Measurements from ENCODE around the gene PLA2G15. TPM values are rescaled to one million over a fixed set of nuclear protein-coding genes. Genes with fewer than 3 reads are reported as not detected.
A peak's percentile ranks its signal among the peaks of the same experiment; 100 is the strongest.

PLA2G15 gene
- total RNA-seq, 1 donor from 2014 or later: 18.2 TPM

GRCh38 chr16:68227850-68228553, 17.2 kb upstream of the PLA2G15 start:
- DNase-seq (ENCODE audit: extremely low spot score in 2 of 2): no peak
- Histone ChIP-seq H3K9me3 (no peaks in the 10 kb centered on the region), H3K27ac (no peak overlapping the region), H3K36me3 (peaks cover 0 to 30% of the 10 kb centered on the region in 2 donors), H3K4me1 (no peaks in the 10 kb centered on the region), H3K27me3 (no peaks in the 10 kb centered on the region), H3K4me3 (no peak overlapping the region)
- intact Hi-C loops (cut with DNase I): no loop called here
- TF ChIP-seq CTCF (IDR thresholded peaks at IDR 0.05) (no peak), POLR2A (IDR thresholded peaks at IDR 0.05) (no peak), POLR2AphosphoS5 (IDR thresholded peaks at IDR 0.05; ENCODE audit: insufficient read depth in 1 of 2, low read depth in 1 of 2) (no peak)

- intact Hi-C loops (cut with DNase I): no loop called here
- H3K9me3 ChIP-seq: no peaks in the 10 kb centered on the region
- TF ChIP-seq CTCF (IDR thresholded peaks at IDR 0.05) (no peak), POLR2A (IDR thresholded peaks at IDR 0.05) (no peak), POLR2AphosphoS5 (IDR thresholded peaks at IDR 0.05; ENCODE audit: insufficient read depth in 1 of 2, low read depth in 1 of 2) (no peak)
- H3K27ac ChIP-seq: no peak overlapping the region
- H3K4me1 ChIP-seq: peaks cover 2% of the 10 kb centered on the region
- DNase-seq (ENCODE audit: extremely low spot score in 2 of 2): no peak
- peaks cover 0 to 30% of the 10 kb centered on the region in 2 donors for H3K36me3 ChIP-seq
- H3K27me3 ChIP-seq: no peaks in the 10 kb centered on the region
- no peak overlapping the region for H3K4me3 ChIP-seq
Measured at GRCh38 chr16:68228652-68229051, 16.5 kb upstream of the PLA2G15 start.

- no peak overlapping the region for H3K27ac ChIP-seq
Measured at GRCh38 chr16:68229431-68230175, 15.6 kb upstream of the PLA2G15 start.

GRCh38 chr16:68230176-68230571, 15.0 kb upstream of the PLA2G15 start:
- Histone ChIP-seq H3K9me3 (no peaks in the 10 kb centered on the region), H3K4me3 (no peak overlapping the region), H3K27ac (no peak overlapping the region), H3K27me3 (no peaks in the 10 kb centered on the region), H3K4me1 (peaks cover 12% of the 10 kb centered on the region), H3K36me3 (peaks cover 0 to 30% of the 10 kb centered on the region in 2 donors)
- TF ChIP-seq POLR2A (IDR thresholded peaks at IDR 0.05) (no peak), POLR2AphosphoS5 (IDR thresholded peaks at IDR 0.05; ENCODE audit: insufficient read depth in 1 of 2, low read depth in 1 of 2) (no peak), CTCF (IDR thresholded peaks at IDR 0.05) (no peak)
- intact Hi-C loops (cut with DNase I): no loop called here
- no peak for DNase-seq (ENCODE audit: extremely low spot score in 2 of 2)

More at GRCh38 chr16:68229431-68230175, 15.6 kb upstream of the PLA2G15 start:
- Histone ChIP-seq H3K36me3 (peaks cover 0 to 30% of the 10 kb centered on the region in 2 donors), H3K4me1 (peaks cover 11% of the 10 kb centered on the region), H3K4me3 (no peak overlapping the region), H3K9me3 (no peaks in the 10 kb centered on the region), H3K27me3 (no peaks in the 10 kb centered on the region)
- TF ChIP-seq POLR2A (IDR thresholded peaks at IDR 0.05) (no peak), CTCF (IDR thresholded peaks at IDR 0.05) (peak; percentile 70 to 84 (median 83))
- intact Hi-C loops (cut with DNase I): no loop called here
- no peak for DNase-seq (ENCODE audit: extremely low spot score in 2 of 2)

- Histone ChIP-seq H3K36me3 (peaks cover 0 to 30% of the 10 kb centered on the region in 2 donors), H3K9me3 (no peaks in the 10 kb centered on the region), H3K4me1 (peaks cover 18% of the 10 kb centered on the region), H3K4me3 (no peak overlapping the region), H3K27me3 (no peaks in the 10 kb centered on the region), H3K27ac (no peak overlapping the region)
- DNase-seq (ENCODE audit: extremely low spot score in 2 of 2): no peak
- TF ChIP-seq POLR2AphosphoS5 (IDR thresholded peaks at IDR 0.05; ENCODE audit: insufficient read depth in 1 of 2, low read depth in 1 of 2) (no peak), CTCF (IDR thresholded peaks at IDR 0.05) (no peak), POLR2A (IDR thresholded peaks at IDR 0.05) (no peak)
- intact Hi-C loops (cut with DNase I): no loop called here
Measured at GRCh38 chr16:68230956-68231355, 14.2 kb upstream of the PLA2G15 start.

All from vagina (tissue), 2 donors.